Measurements from ENCODE around the gene ANKRD6. TPM values are rescaled to one million over a fixed set of nuclear protein-coding genes. Genes with fewer than 3 reads are reported as not detected.

Gene ANKRD6
- polyA plus RNA-seq, 3 donors, result 0.93 to 3.0 (median 1.2) TPM

- H3K9me3 Mint-ChIP-seq, result peaks cover 0 to 1% (median 0%) of the 10 kb centered on the region in 7 donors
- no peak for DNase-seq
- TF ChIP-seq CTCF (IDR thresholded peaks at IDR 0.05), result no peak
- no peak overlapping the region for H2AFZ ChIP-seq (ENCODE audit: insufficient read depth, low read depth, low read length, poor library complexity, severe bottlenecking)
- H3K4me1 ChIP-seq (ENCODE audit: control insufficient read depth in 1 of 2, insufficient read depth in 2 of 2, low read length in 2 of 2), result no peaks in the 10 kb centered on the region
- H3K36me3 ChIP-seq (replicated peaks in 1 of 2; ENCODE audit: control insufficient read depth in 1 of 2, insufficient read depth in 2 of 2, low read length in 2 of 2), result peaks cover 51 to 74% of the 10 kb centered on the region in 2 donors
- 100% methylated on average over 1 of the region's 4 CpGs for WGBS (ENCODE audit: insufficient coverage)
- H3K79me2 ChIP-seq (ENCODE audit: insufficient read depth, low read length), result no peaks in the 10 kb centered on the region
- H3K27me3 ChIP-seq (ENCODE audit: control insufficient read depth in 2 of 2, insufficient read depth in 2 of 2, low read length in 2 of 2), result no peaks in the 10 kb centered on the region
- no peaks in the 10 kb centered on the region for H3K9me3 ChIP-seq (replicated peaks in 1 of 2; ENCODE audit: control insufficient read depth in 1 of 2, insufficient read depth in 1 of 2, low read length in 2 of 2)
- H3K9ac ChIP-seq (ENCODE audit: insufficient read depth, low read length, poor library complexity, severe bottlenecking), result no peak overlapping the region
- H3K27ac ChIP-seq (ENCODE audit: low read depth in 1 of 2, low read length in 2 of 2), result no peak overlapping the region
- H4K20me1 ChIP-seq (ENCODE audit: insufficient read depth, low read length), result no peaks in the 10 kb centered on the region
- no peak overlapping the region for H3K4me3 ChIP-seq (replicated peaks in 1 of 3; ENCODE audit: low read depth in 2 of 3, low read length in 3 of 3)
- intact Hi-C loops (cut with micrococcal nuclease), result no loop called here
- peaks cover 52 to 53% of the 10 kb centered on the region in 2 donors for H3K36me3 Mint-ChIP-seq
- H3K4me2 ChIP-seq (replicated peaks; ENCODE audit: extremely low read depth, low read length, poor library complexity, severe bottlenecking), result no peak overlapping the region
- no peak overlapping the region for H3K4me3 Mint-ChIP-seq
- H3K27me3 Mint-ChIP-seq (ENCODE audit: low read depth in 3 of 3), result no peaks in the 10 kb centered on the region
- H3K4me1 Mint-ChIP-seq, result no peaks in the 10 kb centered on the region
- no peak overlapping the region for H3K27ac Mint-ChIP-seq
These were observed 211.9 kb downstream of the ANKRD6 start for GRCh38 chr6:89644864-89645263.

GRCh38 chr6:89649682-89650081 is 216.7 kb downstream of the ANKRD6 start:
- TF ChIP-seq CTCF (IDR thresholded peaks at IDR 0.05), result no peak
- intact Hi-C loops (cut with micrococcal nuclease), result no loop called here
- no CpG with 5 or more reads among the region's 1 CpG for WGBS (ENCODE audit: insufficient coverage)
- Histone ChIP-seq H3K27me3 (ENCODE audit: control insufficient read depth in 2 of 2, insufficient read depth in 2 of 2, low read length in 2 of 2) (no peaks in the 10 kb centered on the region), H3K4me1 (ENCODE audit: control insufficient read depth in 1 of 2, insufficient read depth in 2 of 2, low read length in 2 of 2) (no peaks in the 10 kb centered on the region), H3K9me3 (replicated peaks in 1 of 2; ENCODE audit: control insufficient read depth in 1 of 2, insufficient read depth in 1 of 2, low read length in 2 of 2) (no peaks in the 10 kb centered on the region), H4K20me1 (ENCODE audit: insufficient read depth, low read length) (no peaks in the 10 kb centered on the region), H3K9ac (ENCODE audit: insufficient read depth, low read length, poor library complexity, severe bottlenecking) (no peak overlapping the region), H3K4me2 (replicated peaks; ENCODE audit: extremely low read depth, low read length, poor library complexity, severe bottlenecking) (no peak overlapping the region), H3K36me3 (replicated peaks in 1 of 2; ENCODE audit: control insufficient read depth in 1 of 2, insufficient read depth in 2 of 2, low read length in 2 of 2) (peaks cover 60 to 95% of the 10 kb centered on the region in 2 donors), H3K27ac (ENCODE audit: low read depth in 1 of 2, low read length in 2 of 2) (no peak overlapping the region), H2AFZ (ENCODE audit: insufficient read depth, low read depth, low read length, poor library complexity, severe bottlenecking) (no peak overlapping the region), H3K79me2 (ENCODE audit: insufficient read depth, low read length) (no peaks in the 10 kb centered on the region), H3K4me3 (replicated peaks in 1 of 3; ENCODE audit: low read depth in 2 of 3, low read length in 3 of 3) (no peak overlapping the region)
- no peak for DNase-seq
- H3K36me3 Mint-ChIP-seq, result peaks cover 69 to 75% of the 10 kb centered on the region in 2 donors
- no peaks in the 10 kb centered on the region for H3K9me3 Mint-ChIP-seq
- no peak overlapping the region for H3K27ac Mint-ChIP-seq
- H3K27me3 Mint-ChIP-seq (ENCODE audit: low read depth in 3 of 3), result no peaks in the 10 kb centered on the region
- H3K4me3 Mint-ChIP-seq, result no peak overlapping the region
- H3K4me1 Mint-ChIP-seq, result no peaks in the 10 kb centered on the region
